Upper lobe of left lung (tissue), 4 donors: ENCODE measurements around the gene CD2AP.

Source experiments
- EP300 ChIP-seq, 4 donors: sonication (generic); formaldehyde crosslinking; IDR thresholded peaks; one replicate each; pipeline ENCODE4 v1.5.1; 2017; ENCODE audit warnings: antibody characterized with exemption in 4 of 4, control low read depth in 2 of 4
- POLR2A ChIP-seq, 4 donors: fragments of 450-650 bp; IDR thresholded peaks; one replicate each; pipeline ENCODE4 v1.5.1; 2016 to 2017; ENCODE audit warnings: antibody characterized with exemption in 4 of 4, mild to moderate bottlenecking in 2 of 4
- TF ChIP-seq, protein P1 (sequence below), 6 experiments: fragments of 450-650 bp in 4 of 6; fragments of 200-600 bp in 2 of 6; sonication (generic) in 2 of 6; IDR thresholded peaks; one replicate each; pipeline ENCODE4 v1.5.1; 2016 to 2019; ENCODE audit warnings: antibody characterized with exemption in 6 of 6

DNA sequence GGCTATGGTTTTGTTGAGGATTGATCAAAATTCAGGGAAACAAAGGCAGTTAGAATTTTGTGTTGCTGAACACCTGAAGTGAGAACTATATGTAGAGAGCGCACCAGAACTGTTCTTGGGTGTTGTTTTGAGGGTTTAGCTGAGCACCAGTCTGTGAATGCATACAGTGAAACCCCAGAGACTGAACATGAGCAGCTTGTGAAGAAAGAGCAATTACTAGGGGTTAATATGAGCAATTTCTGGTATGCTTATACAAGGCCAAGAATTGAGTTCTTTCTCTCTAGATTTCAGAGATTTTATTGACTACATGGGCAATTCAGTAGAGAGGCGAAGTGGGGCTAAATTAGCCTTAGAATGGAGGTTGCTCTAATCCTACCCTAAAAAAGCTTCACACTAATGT is 93.9 kb downstream of the CD2AP start:
- TF ChIP-seq, protein P1, sequence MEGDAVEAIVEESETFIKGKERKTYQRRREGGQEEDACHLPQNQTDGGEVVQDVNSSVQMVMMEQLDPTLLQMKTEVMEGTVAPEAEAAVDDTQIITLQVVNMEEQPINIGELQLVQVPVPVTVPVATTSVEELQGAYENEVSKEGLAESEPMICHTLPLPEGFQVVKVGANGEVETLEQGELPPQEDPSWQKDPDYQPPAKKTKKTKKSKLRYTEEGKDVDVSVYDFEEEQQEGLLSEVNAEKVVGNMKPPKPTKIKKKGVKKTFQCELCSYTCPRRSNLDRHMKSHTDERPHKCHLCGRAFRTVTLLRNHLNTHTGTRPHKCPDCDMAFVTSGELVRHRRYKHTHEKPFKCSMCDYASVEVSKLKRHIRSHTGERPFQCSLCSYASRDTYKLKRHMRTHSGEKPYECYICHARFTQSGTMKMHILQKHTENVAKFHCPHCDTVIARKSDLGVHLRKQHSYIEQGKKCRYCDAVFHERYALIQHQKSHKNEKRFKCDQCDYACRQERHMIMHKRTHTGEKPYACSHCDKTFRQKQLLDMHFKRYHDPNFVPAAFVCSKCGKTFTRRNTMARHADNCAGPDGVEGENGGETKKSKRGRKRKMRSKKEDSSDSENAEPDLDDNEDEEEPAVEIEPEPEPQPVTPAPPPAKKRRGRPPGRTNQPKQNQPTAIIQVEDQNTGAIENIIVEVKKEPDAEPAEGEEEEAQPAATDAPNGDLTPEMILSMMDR (IDR thresholded peaks at IDR 0.05): no peak
- no peak for TF ChIP-seq POLR2A (IDR thresholded peaks at IDR 0.05)
- no peak for TF ChIP-seq EP300 (IDR thresholded peaks at IDR 0.05)
